B cell (primary cell): ENCODE measurements around the gene RASA2. TPM values are rescaled to one million over a fixed set of nuclear protein-coding genes. Genes with fewer than 3 reads are reported as not detected.

Experiments used
- ATAC-seq: fragments of 200-7000 bp; cut with Tn5 transposase; one replicate; pipeline ENCODE4 v1.10.0; 2021; ENCODE audit warnings: low read depth, mild to moderate bottlenecking, moderate number of reproducible peaks, moderate library complexity
- CTCF ChIA-PET: fragments of 350-600 bp; sonication (Branson Sonifier 250); formaldehyde crosslinking; loops from one replicate; lab custom pipeline; 2021; ENCODE audit warnings: antibody characterized with exemption, inconsistent platforms; lab: Charles Lee
- POLR2A ChIA-PET: fragments of 350-600 bp; sonication (Branson Sonifier 250); formaldehyde crosslinking; loops from one replicate; lab custom pipeline; 2021; ENCODE audit warnings: antibody characterized with exemption; lab: Charles Lee
- DNase-seq: peaks from one replicate; pipeline ENCODE4 v3.0.0; 2013
- H2AFZ ChIP-seq: 2 replicates; pipeline ENCODE4 v1.6.1; 2012; ENCODE audit warnings: mild to moderate bottlenecking, low read depth, low read length; ENCODE audit not compliant: insufficient read depth, poor library complexity, severe bottlenecking
- H3K27ac ChIP-seq, 2 donors: 1 replicate in 1 of 2; 2 replicates in 1 of 2; pipeline ENCODE4 v1.5.1; 2012 to 2013; ENCODE audit warnings: low read length in 2 of 2, mild to moderate bottlenecking in 2 of 2, moderate library complexity in 1 of 2
- H3K27me3 ChIP-seq, 4 experiments: fragments of 200-600 bp in 1 of 4; sonication (generic) in 1 of 4; replicated peaks in 1 of 4; 1 replicate in 2 of 4; 2 replicates in 2 of 4; pipeline versions ENCODE4 v1.6.1 to v1.7.0; 2013 to 2016; ENCODE audit warnings: low read length in 3 of 4, mild to moderate bottlenecking in 2 of 4, mixed read lengths in 1 of 4, moderate library complexity in 1 of 4; ENCODE audit not compliant: insufficient read depth in 4 of 4, control insufficient read depth in 3 of 4; ENCODE audit errors: control extremely low read depth in 1 of 4
- H3K36me3 ChIP-seq, 2 experiments: replicated peaks in 1 of 2; 1 replicate in 1 of 2; 2 replicates in 1 of 2; pipeline versions ENCODE4 v1.6.1 to v1.7.1; 2013; ENCODE audit warnings: low read length in 1 of 2; ENCODE audit not compliant: insufficient read depth in 2 of 2, control insufficient read depth in 1 of 2; ENCODE audit errors: control extremely low read depth in 1 of 2, extremely low read depth in 1 of 2
- H3K4me1 ChIP-seq, 2 donors: fragments of 200-600 bp in 1 of 2; sonication (generic) in 1 of 2; 1 replicate in 1 of 2; 2 replicates in 1 of 2; pipeline versions ENCODE4 v1.5.1 to v1.6.1; 2013 to 2017; ENCODE audit warnings: low read length in 2 of 2; ENCODE audit not compliant: control insufficient read depth in 2 of 2, insufficient read depth in 2 of 2
- H3K4me2 ChIP-seq: replicated peaks from 2 replicates; pipeline ENCODE3; 2012; ENCODE audit warnings: mild to moderate bottlenecking, low read depth, low read length; ENCODE audit not compliant: poor library complexity, severe bottlenecking
- H3K4me3 ChIP-seq, 5 experiments: fragments of 200-600 bp in 1 of 5; sonication (generic) in 1 of 5; 1 replicate in 3 of 5; 2 replicates in 2 of 5; pipeline versions ENCODE4 v1.5.1 to v1.7.0; 2011 to 2016; ENCODE audit warnings: low read length in 4 of 5, mild to moderate bottlenecking in 4 of 5, low read depth in 2 of 5, control low read depth in 1 of 5, moderate library complexity in 1 of 5; ENCODE audit not compliant: insufficient read depth in 1 of 5; ENCODE audit errors: control extremely low read depth in 1 of 5, extremely low read depth in 1 of 5
- H3K79me2 ChIP-seq: fragments of 200-600 bp; sonication (generic); one replicate; pipeline ENCODE4 v1.6.0; 2016; ENCODE audit warnings: low read length; ENCODE audit not compliant: control insufficient read depth, insufficient read depth
- H3K9ac ChIP-seq: fragments of 200-600 bp; sonication (generic); 2 replicates; pipeline ENCODE4 v1.6.1; 2017; ENCODE audit warnings: mild to moderate bottlenecking, low read length, moderate library complexity
- H3K9me3 ChIP-seq, 3 donors: one replicate each; pipeline versions ENCODE4 v1.6.1 to v1.7.1; 2013; ENCODE audit warnings: low read length in 2 of 3; ENCODE audit not compliant: control insufficient read depth in 2 of 3, insufficient read depth in 1 of 3; ENCODE audit errors: control extremely low read depth in 1 of 3
- H4K20me1 ChIP-seq: 2 replicates; pipeline ENCODE4 v1.6.0; 2012; ENCODE audit warnings: mild to moderate bottlenecking, low read length; ENCODE audit not compliant: insufficient read depth, control insufficient read depth, poor library complexity, severe bottlenecking
- H3K27ac Mint-ChIP-seq: one replicate; pipeline ENCODE4 v1.8.0; 2021; ENCODE audit warnings: mixed read lengths
- H3K27me3 Mint-ChIP-seq: one replicate; pipeline ENCODE4 v1.8.0; 2021; ENCODE audit warnings: mixed read lengths
- H3K4me1 Mint-ChIP-seq: one replicate; pipeline ENCODE4 v1.8.0; 2021; ENCODE audit warnings: mixed read lengths
- H3K4me3 Mint-ChIP-seq: one replicate; pipeline ENCODE4 v1.8.0; 2021; ENCODE audit warnings: mixed read lengths
- H3K9me3 Mint-ChIP-seq: one replicate; pipeline ENCODE4 v1.8.0; 2022; ENCODE audit warnings: mixed read lengths; ENCODE audit not compliant: insufficient read depth
- EZH2 ChIP-seq: IDR thresholded peaks from 2 replicates; pipeline ENCODE4 v1.6.1; 2012; ENCODE audit warnings: borderline replicate concordance, low read depth, mild to moderate bottlenecking, moderate library complexity, low read length; ENCODE audit not compliant: insufficient read depth, poor library complexity, severe bottlenecking
- WGBS: methylation state at CpG from one replicate; pipeline ENCODE4 v1.1.5; 2013; ENCODE audit warnings: missing lambda C conversion rate; ENCODE audit not compliant: insufficient coverage; 5-methylcytosine and 5-hydroxymethylcytosine counted together
- intact Hi-C: fragments of 100-400 bp; cut with micrococcal nuclease; formaldehyde crosslinking; loops from one replicate; pipeline ENCODE4 v1.10.0; 2022
- polyA plus RNA-seq: library from polyadenylated mRNA; depleted of rRNA; stranded (reverse); fragments of >200 nt; gene quantifications from 2 replicates; pipeline ENCODE4 v1.2.3, GENCODE V29; 2012
- total RNA-seq, 2 donors: library from RNA; stranded (reverse); fragments of 120-200 nt in 1 of 2; gene quantifications; 1 replicate in 1 of 2; 2 replicates in 1 of 2; pipeline versions ENCODE4 v1.2.3 to v1.2.4, GENCODE V29; 2013 to 2022
- TF ChIP-seq, protein P1 (sequence below): fragments of 200-600 bp; IDR thresholded peaks from one replicate; pipeline ENCODE4 v1.8.0; 2022; ENCODE audit warnings: antibody characterized with exemption, mild to moderate bottlenecking

Gene RASA2
- total and polyA plus RNA-seq, 2 donors (not counting 1 experiment from before 2014, with no cell fraction given) = 12.3 to 47.7 TPM

DNA sequence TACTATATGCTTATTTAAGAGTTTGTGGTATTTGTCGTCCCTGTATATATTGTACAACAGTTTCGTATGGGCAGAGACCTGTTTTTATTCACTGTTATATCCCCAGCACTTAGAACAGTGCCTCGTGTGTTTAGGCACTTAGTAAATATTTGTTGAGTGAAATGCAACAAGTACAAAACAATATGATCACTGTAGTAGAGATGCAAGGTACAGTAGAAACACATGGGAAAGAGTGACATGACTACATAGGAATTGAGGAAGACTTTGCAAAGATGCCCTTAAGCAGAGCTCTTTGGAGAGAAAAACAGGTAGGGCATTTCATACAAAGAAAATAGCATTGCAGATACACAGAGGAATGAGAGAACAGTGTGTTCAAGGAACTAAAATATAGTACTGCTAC is 18.3 kb downstream of the RASA2 start:
- H4K20me1 ChIP-seq = peaks cover 57% of the 10 kb centered on the region
- no peak overlapping the region for H2AFZ ChIP-seq
- WGBS = no CpG with 5 or more reads among the region's 3 CpGs
- intact Hi-C loops = no loop called here
- H3K4me2 ChIP-seq = no peak overlapping the region
- H3K9ac ChIP-seq = no peak overlapping the region
- ATAC-seq = no peak
- TF ChIP-seq, protein P1, sequence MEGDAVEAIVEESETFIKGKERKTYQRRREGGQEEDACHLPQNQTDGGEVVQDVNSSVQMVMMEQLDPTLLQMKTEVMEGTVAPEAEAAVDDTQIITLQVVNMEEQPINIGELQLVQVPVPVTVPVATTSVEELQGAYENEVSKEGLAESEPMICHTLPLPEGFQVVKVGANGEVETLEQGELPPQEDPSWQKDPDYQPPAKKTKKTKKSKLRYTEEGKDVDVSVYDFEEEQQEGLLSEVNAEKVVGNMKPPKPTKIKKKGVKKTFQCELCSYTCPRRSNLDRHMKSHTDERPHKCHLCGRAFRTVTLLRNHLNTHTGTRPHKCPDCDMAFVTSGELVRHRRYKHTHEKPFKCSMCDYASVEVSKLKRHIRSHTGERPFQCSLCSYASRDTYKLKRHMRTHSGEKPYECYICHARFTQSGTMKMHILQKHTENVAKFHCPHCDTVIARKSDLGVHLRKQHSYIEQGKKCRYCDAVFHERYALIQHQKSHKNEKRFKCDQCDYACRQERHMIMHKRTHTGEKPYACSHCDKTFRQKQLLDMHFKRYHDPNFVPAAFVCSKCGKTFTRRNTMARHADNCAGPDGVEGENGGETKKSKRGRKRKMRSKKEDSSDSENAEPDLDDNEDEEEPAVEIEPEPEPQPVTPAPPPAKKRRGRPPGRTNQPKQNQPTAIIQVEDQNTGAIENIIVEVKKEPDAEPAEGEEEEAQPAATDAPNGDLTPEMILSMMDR = no peak
- TF ChIP-seq EZH2 = no peak
- H3K36me3 ChIP-seq = peaks cover 0 to 27% of the 10 kb centered on the region in 2 experiments
- no peaks in the 10 kb centered on the region for H3K9me3 ChIP-seq
- Mint-ChIP-seq H3K4me1 (peaks cover 36% of the 10 kb centered on the region), H3K9me3 (no peaks in the 10 kb centered on the region), H3K27me3 (no peaks in the 10 kb centered on the region), H3K27ac (no peak overlapping the region), H3K4me3 (no peak overlapping the region)
- H3K27me3 ChIP-seq = no peaks in the 10 kb centered on the region
- peaks cover 99% of the 10 kb centered on the region for H3K79me2 ChIP-seq
- POLR2A ChIA-PET = no interaction called here
- no peak overlapping the region for H3K4me3 ChIP-seq
- CTCF ChIA-PET = no interaction called here
- peaks cover 3 to 24% of the 10 kb centered on the region in 2 donors for H3K4me1 ChIP-seq
- no peak for DNase-seq
- peak overlapping the region in 1 of 2 donors; percentile 8 for H3K27ac ChIP-seq

DNA sequence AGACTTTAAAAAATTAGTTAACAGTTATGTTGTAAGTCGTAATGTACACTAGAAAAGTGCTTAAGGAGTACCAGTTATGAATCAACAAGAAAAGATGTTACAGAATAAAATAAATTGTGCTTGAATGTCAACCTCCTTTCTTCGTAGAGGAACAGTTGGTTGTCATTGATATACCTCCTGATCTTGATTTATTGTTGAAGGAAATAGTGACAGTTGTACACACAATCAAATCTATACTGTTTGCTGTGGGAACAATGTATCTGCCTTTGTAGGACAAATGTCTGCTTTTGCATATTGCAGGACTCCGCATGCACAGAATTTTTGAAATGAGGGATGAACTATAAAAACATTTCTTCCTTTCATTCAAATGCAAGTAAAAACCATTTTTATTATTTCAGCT is 19.2 kb downstream of the RASA2 start:
- intact Hi-C loops = no loop called here
- no CpG with 5 or more reads among the region's 3 CpGs for WGBS
- H3K4me1 Mint-ChIP-seq = peaks cover 39% of the 10 kb centered on the region

More for the DNA sequence above, 19.2 kb downstream of the RASA2 start:
- H3K79me2 ChIP-seq = peaks cover 100% of the 10 kb centered on the region
- H3K27ac ChIP-seq = no peak overlapping the region
- H2AFZ ChIP-seq = no peak overlapping the region
- H3K36me3 ChIP-seq = peaks cover 0 to 27% of the 10 kb centered on the region in 2 experiments
- H3K27me3 Mint-ChIP-seq = no peaks in the 10 kb centered on the region
- H3K27ac Mint-ChIP-seq = no peak overlapping the region
- peaks cover 3 to 19% of the 10 kb centered on the region in 2 donors for H3K4me1 ChIP-seq
- POLR2A ChIA-PET = interaction anchor here (1.6 kb wide), 1 partner anchor 18 kb away, joined by 3 read pairs; no protein-coding TSS in a partner anchor
- no peak for TF ChIP-seq EZH2
- TF ChIP-seq, protein P1 = no peak
- ATAC-seq = no peak
- H3K4me3 ChIP-seq = no peak overlapping the region
- CTCF ChIA-PET = interaction anchor here (0.8 kb wide), 1 partner anchor 16 kb away, joined by 3 read pairs; no protein-coding TSS in a partner anchor
- H3K27me3 ChIP-seq = no peaks in the 10 kb centered on the region
- H3K9me3 ChIP-seq = no peaks in the 10 kb centered on the region
- no peak overlapping the region for H3K4me3 Mint-ChIP-seq
- no peaks in the 10 kb centered on the region for H3K9me3 Mint-ChIP-seq
- no peak overlapping the region for H3K4me2 ChIP-seq
- no peak overlapping the region for H3K9ac ChIP-seq
- no peak for DNase-seq
- peaks cover 63% of the 10 kb centered on the region for H4K20me1 ChIP-seq
